ENCODE results near the gene REPIN1. TPM values are rescaled to one million over a fixed set of nuclear protein-coding genes. Genes with fewer than 3 reads are reported as not detected.

The REPIN1 gene
- total RNA-seq, 1 donor from 2014 or later = 144 TPM

GRCh38 chr7:150376560-150376959 is 7.9 kb downstream of the REPIN1 start:
- Histone ChIP-seq H3K36me3 (ENCODE audit: control insufficient read depth, insufficient read depth, low read length) (peaks cover 2% of the 10 kb centered on the region), H3K27me3 (ENCODE audit: control insufficient read depth, insufficient read depth, low read length) (no peaks in the 10 kb centered on the region), H3K4me3 (ENCODE audit: low read depth, low read length) (no peak overlapping the region)
- no peak for DNase-seq (ENCODE audit: low read depth)
- TF ChIP-seq CTCF (IDR thresholded peaks at IDR 0.05; ENCODE audit: insufficient read depth, low read length, poor library complexity, severe bottlenecking) = no peak

- DNase-seq (ENCODE audit: low read depth) = no peak
- H3K36me3 ChIP-seq (ENCODE audit: control insufficient read depth, insufficient read depth, low read length) = peaks cover 2% of the 10 kb centered on the region
- TF ChIP-seq CTCF (IDR thresholded peaks at IDR 0.05; ENCODE audit: insufficient read depth, low read length, poor library complexity, severe bottlenecking) = no peak
- no peak overlapping the region for H3K4me3 ChIP-seq (ENCODE audit: low read depth, low read length)
- no peaks in the 10 kb centered on the region for H3K27me3 ChIP-seq (ENCODE audit: control insufficient read depth, insufficient read depth, low read length)
These were observed 8.6 kb downstream of the REPIN1 start for GRCh38 chr7:150377196-150377595.

GRCh38 chr7:150377635-150378034 is 9.0 kb downstream of the REPIN1 start:
- no peak for DNase-seq (ENCODE audit: low read depth)
- Histone ChIP-seq H3K4me3 (ENCODE audit: low read depth, low read length) (no peak overlapping the region), H3K36me3 (ENCODE audit: control insufficient read depth, insufficient read depth, low read length) (peaks cover 2% of the 10 kb centered on the region), H3K27me3 (ENCODE audit: control insufficient read depth, insufficient read depth, low read length) (no peaks in the 10 kb centered on the region)
- TF ChIP-seq CTCF (IDR thresholded peaks at IDR 0.05; ENCODE audit: insufficient read depth, low read length, poor library complexity, severe bottlenecking) = no peak

GRCh38 chr7:150378115-150378852 is 9.7 kb downstream of the REPIN1 start:
- H3K27me3 ChIP-seq (ENCODE audit: control insufficient read depth, insufficient read depth, low read length) = no peaks in the 10 kb centered on the region
- peak; percentile 67 for DNase-seq (ENCODE audit: low read depth)
- peak overlapping the region; percentile 69 for H3K4me3 ChIP-seq (ENCODE audit: low read depth, low read length)
- peak; percentile 41 for TF ChIP-seq CTCF (IDR thresholded peaks at IDR 0.05; ENCODE audit: insufficient read depth, low read length, poor library complexity, severe bottlenecking)
- peaks cover 2% of the 10 kb centered on the region for H3K36me3 ChIP-seq (ENCODE audit: control insufficient read depth, insufficient read depth, low read length)

GRCh38 chr7:150378853-150379440 is 10.3 kb downstream of the REPIN1 start, which contains the start of gene ZNF775:
Gene ZNF775 (plus strand): TSS chr7:150379330. CDS start chr7:150388471, 9,141 bp downstream.
- peak; percentile 67 for DNase-seq (ENCODE audit: low read depth)
- no peak for TF ChIP-seq CTCF (IDR thresholded peaks at IDR 0.05; ENCODE audit: insufficient read depth, low read length, poor library complexity, severe bottlenecking)
- Histone ChIP-seq H3K36me3 (ENCODE audit: control insufficient read depth, insufficient read depth, low read length) (peaks cover under 1% of the 10 kb centered on the region), H3K4me3 (ENCODE audit: low read depth, low read length) (peak within 1 kb of the TSS; percentile 82), H3K27me3 (ENCODE audit: control insufficient read depth, insufficient read depth, low read length) (no peaks in the 10 kb centered on the region)
